ENCODE measurements around the gene ZBTB21. TPM values are rescaled to one million over a fixed set of nuclear protein-coding genes. Genes with fewer than 3 reads are reported as not detected.

Gene ZBTB21
- total RNA-seq, 1 experiment from 2014 or later, result 17.9 TPM

DNA sequence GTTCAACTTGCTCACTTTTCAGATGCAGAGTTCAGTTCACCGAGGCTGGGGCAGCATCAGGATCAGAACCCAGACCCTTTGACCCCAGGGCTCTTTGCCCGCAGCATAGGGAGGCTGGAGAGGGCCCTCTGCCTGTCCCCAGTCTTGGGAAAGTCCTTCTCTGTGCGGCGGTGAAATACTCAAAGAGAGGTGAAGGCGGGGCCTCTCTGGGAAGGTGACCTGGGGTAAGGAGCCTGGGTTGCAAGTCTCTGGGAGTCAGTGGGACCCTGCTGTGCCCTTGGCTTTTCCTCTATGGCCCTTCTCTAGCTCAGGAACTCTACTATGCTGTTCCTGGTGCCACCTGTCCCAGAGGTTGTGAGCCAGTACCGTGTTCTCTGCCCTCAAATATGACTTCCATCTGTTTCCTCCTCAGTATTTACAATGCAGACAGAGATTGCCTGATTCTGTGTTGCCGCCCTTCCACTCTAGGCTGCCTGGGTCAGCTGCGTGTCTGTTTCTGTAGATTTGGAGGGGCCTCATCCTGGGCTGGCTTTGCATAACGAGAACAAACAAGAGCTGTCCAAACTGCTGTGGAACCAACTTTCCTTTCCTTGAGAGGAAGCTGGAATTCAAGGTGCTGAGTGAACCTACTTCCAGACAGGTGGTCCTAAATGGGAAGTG lies 18.7 kb upstream of the ZBTB21 start:
- intact Hi-C loops (cut with micrococcal nuclease; ENCODE audit: unreplicated experiment) (no loop called here), in situ Hi-C loops (cut with HindIII; ENCODE audit: low pct_unique_long_range_greater_than_20kb, low sequenced_read_pairs) (no loop called here)
- POLR2A ChIA-PET, result no interaction called here
- Histone ChIP-seq H3K36me3 (ENCODE audit: control insufficient read depth, insufficient read depth, low read length) (no peaks in the 10 kb centered on the region), H3K4me1 (ENCODE audit: control insufficient read depth, insufficient read depth, low read length) (no peaks in the 10 kb centered on the region), H3K9me3 (ENCODE audit: control insufficient read depth, insufficient read depth, low read depth, low read length) (no peaks in the 10 kb centered on the region), H3K4me3 (ENCODE audit: low read depth in 2 of 2, low read length in 2 of 2) (no peak overlapping the region), H3K27me3 (ENCODE audit: control insufficient read depth, insufficient read depth, low read length) (no peaks in the 10 kb centered on the region), H3K27ac (ENCODE audit: low read length) (no peak overlapping the region)
- DNase-seq (ENCODE audit: low read depth, low spot score), result no peak
- TF ChIP-seq, protein P1, sequence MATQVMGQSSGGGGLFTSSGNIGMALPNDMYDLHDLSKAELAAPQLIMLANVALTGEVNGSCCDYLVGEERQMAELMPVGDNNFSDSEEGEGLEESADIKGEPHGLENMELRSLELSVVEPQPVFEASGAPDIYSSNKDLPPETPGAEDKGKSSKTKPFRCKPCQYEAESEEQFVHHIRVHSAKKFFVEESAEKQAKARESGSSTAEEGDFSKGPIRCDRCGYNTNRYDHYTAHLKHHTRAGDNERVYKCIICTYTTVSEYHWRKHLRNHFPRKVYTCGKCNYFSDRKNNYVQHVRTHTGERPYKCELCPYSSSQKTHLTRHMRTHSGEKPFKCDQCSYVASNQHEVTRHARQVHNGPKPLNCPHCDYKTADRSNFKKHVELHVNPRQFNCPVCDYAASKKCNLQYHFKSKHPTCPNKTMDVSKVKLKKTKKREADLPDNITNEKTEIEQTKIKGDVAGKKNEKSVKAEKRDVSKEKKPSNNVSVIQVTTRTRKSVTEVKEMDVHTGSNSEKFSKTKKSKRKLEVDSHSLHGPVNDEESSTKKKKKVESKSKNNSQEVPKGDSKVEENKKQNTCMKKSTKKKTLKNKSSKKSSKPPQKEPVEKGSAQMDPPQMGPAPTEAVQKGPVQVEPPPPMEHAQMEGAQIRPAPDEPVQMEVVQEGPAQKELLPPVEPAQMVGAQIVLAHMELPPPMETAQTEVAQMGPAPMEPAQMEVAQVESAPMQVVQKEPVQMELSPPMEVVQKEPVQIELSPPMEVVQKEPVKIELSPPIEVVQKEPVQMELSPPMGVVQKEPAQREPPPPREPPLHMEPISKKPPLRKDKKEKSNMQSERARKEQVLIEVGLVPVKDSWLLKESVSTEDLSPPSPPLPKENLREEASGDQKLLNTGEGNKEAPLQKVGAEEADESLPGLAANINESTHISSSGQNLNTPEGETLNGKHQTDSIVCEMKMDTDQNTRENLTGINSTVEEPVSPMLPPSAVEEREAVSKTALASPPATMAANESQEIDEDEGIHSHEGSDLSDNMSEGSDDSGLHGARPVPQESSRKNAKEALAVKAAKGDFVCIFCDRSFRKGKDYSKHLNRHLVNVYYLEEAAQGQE (IDR thresholded peaks at IDR 0.05; ENCODE audit: insufficient read depth in 1 of 2, low read depth in 2 of 2, low read length in 1 of 2), result no peak
- TF ChIP-seq TCF7L2 (IDR thresholded peaks at IDR 0.05; ENCODE audit: low read depth, low read length) (no peak), POLR2AphosphoS5 (IDR thresholded peaks at IDR 0.05; ENCODE audit: low read depth, low read length) (no peak), SIN3A (IDR thresholded peaks at IDR 0.05; ENCODE audit: borderline replicate concordance, insufficient read depth, low read depth, low read length) (no peak)
- TF ChIP-seq, protein P2, sequence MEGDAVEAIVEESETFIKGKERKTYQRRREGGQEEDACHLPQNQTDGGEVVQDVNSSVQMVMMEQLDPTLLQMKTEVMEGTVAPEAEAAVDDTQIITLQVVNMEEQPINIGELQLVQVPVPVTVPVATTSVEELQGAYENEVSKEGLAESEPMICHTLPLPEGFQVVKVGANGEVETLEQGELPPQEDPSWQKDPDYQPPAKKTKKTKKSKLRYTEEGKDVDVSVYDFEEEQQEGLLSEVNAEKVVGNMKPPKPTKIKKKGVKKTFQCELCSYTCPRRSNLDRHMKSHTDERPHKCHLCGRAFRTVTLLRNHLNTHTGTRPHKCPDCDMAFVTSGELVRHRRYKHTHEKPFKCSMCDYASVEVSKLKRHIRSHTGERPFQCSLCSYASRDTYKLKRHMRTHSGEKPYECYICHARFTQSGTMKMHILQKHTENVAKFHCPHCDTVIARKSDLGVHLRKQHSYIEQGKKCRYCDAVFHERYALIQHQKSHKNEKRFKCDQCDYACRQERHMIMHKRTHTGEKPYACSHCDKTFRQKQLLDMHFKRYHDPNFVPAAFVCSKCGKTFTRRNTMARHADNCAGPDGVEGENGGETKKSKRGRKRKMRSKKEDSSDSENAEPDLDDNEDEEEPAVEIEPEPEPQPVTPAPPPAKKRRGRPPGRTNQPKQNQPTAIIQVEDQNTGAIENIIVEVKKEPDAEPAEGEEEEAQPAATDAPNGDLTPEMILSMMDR (IDR thresholded peaks at IDR 0.05), result no peak
- CTCF ChIA-PET, result no interaction called here
- no TSS peak for BruUV-seq (replicated peaks)
- no peak; the same call in 1 of the 2 replicates for ATAC-seq

DNA sequence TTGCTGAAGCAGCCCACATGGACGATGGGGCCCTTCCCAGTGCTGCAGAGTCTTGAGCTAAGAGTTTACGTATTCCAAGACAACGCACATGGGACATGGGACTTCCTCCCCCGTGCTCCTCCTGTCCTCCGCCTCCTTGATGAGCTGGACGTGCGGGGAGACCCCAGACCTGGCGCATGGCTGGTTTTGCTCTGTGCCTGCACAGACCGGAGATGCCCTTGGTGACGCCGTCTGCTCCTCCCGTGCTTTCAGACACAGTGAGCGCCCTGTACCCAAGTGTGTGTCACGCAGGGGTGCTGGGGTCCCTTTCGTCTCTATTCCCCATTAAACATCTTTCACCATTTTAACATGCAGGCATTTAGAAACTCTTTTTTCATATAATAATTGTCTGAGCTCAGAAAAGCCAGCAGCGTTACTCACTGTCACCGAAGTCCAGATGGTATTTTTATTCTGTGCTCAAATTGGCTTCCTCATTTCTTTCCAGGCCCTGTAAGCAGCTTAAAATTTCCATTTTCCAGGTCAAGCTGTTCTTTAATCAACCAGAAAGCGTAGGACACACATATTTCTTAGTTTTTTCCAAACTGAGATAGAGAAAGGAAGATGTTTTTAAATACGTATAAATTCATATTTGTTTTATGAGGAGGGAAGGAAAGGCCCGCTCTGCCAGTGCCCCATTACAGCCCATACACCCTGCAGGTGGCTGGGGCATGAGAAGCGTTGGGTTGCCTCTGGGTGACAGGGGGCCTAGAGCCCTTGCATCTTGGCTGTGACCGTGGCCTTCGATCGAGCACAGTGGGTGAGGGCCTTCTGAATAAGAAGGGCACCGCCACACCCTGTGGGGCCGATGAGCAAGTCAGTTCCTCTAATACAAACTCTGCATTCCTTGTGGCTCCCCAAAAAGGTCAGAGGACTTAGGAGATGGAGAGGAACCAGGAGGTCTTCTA lies 17.9 kb upstream of the ZBTB21 start:
- H3K27me3 ChIP-seq (ENCODE audit: control insufficient read depth, insufficient read depth, low read length), result no peaks in the 10 kb centered on the region
- H3K9me3 ChIP-seq (ENCODE audit: control insufficient read depth, insufficient read depth, low read depth, low read length), result no peaks in the 10 kb centered on the region
- TF ChIP-seq SIN3A (IDR thresholded peaks at IDR 0.05; ENCODE audit: borderline replicate concordance, insufficient read depth, low read depth, low read length) (no peak), POLR2AphosphoS5 (IDR thresholded peaks at IDR 0.05; ENCODE audit: low read depth, low read length) (no peak)
- TF ChIP-seq, protein P1 (IDR thresholded peaks at IDR 0.05; ENCODE audit: insufficient read depth in 1 of 2, low read depth in 2 of 2, low read length in 1 of 2), result no peak
- H3K27ac ChIP-seq (ENCODE audit: low read length), result no peak overlapping the region
- H3K4me1 ChIP-seq (ENCODE audit: control insufficient read depth, insufficient read depth, low read length), result no peaks in the 10 kb centered on the region
- H3K36me3 ChIP-seq (ENCODE audit: control insufficient read depth, insufficient read depth, low read length), result no peaks in the 10 kb centered on the region
- H3K4me3 ChIP-seq (ENCODE audit: low read depth in 2 of 2, low read length in 2 of 2), result no peak overlapping the region
- no peak for ATAC-seq
- ChIA-PET POLR2A (no interaction called here), CTCF (no interaction called here)
- BruUV-seq (replicated peaks), result no TSS peak
- in situ Hi-C loops (cut with HindIII; ENCODE audit: low pct_unique_long_range_greater_than_20kb, low sequenced_read_pairs) (no loop called here), intact Hi-C loops (cut with micrococcal nuclease; ENCODE audit: unreplicated experiment) (no loop called here)
- no peak for DNase-seq (ENCODE audit: low read depth, low spot score)
